Neural cell (in vitro differentiated cells): Measurements from ENCODE around the gene GMDS. TPM values are rescaled to one million over a fixed set of nuclear protein-coding genes. Genes with fewer than 3 reads are reported as not detected.

Source experiments
- H2AFZ ChIP-seq: fragments of 200-600, 300-800 bp; sonication (generic), shearing (Covaris generic); 2 replicates; pipeline ENCODE4 v1.6.0; 2014; ENCODE audit warnings: low read depth, mild to moderate bottlenecking, antibody characterized with exemption, low read length, moderate library complexity
- H3F3A ChIP-seq: fragments of 200-600 bp; shearing (Covaris generic); 2 replicates; pipeline ENCODE4 v1.6.1; 2016; ENCODE audit warnings: mild to moderate bottlenecking, moderate library complexity, mixed read lengths, antibody characterized with exemption, low read length; ENCODE audit not compliant: insufficient read depth, poor library complexity, severe bottlenecking
- H3K27ac ChIP-seq: fragments of 200-600, 300-800 bp; sonication (generic), shearing (Covaris generic); 2 replicates; pipeline ENCODE4 v1.5.1; 2014; ENCODE audit warnings: mild to moderate bottlenecking, low read length, moderate library complexity
- H3K27me3 ChIP-seq: fragments of 300-800, 200-600 bp; sonication (generic), shearing (Covaris generic); 2 replicates; pipeline ENCODE4 v1.6.0; 2014; ENCODE audit warnings: mild to moderate bottlenecking, low read depth, low read length, moderate library complexity; ENCODE audit not compliant: insufficient read depth
- H3K36me3 ChIP-seq: fragments of 300-800, 200-600 bp; sonication (generic), shearing (Covaris generic); 2 replicates; pipeline ENCODE4 v1.5.1; 2014; ENCODE audit warnings: mild to moderate bottlenecking, antibody characterized with exemption, low read length, moderate library complexity; ENCODE audit not compliant: insufficient read depth
- H3K4me2 ChIP-seq: fragments of 300-800, 200-600 bp; sonication (generic), shearing (Covaris generic); 2 replicates; pipeline ENCODE4 v1.6.0; 2014; ENCODE audit warnings: mild to moderate bottlenecking, low read length
- H3K4me3 ChIP-seq: fragments of 300-800, 200-600 bp; sonication (generic), shearing (Covaris generic); 2 replicates; pipeline ENCODE4 v1.5.1; 2014; ENCODE audit warnings: mild to moderate bottlenecking, low read length, moderate library complexity
- H3K79me2 ChIP-seq: fragments of 200-600 bp; shearing (Covaris generic); replicated peaks from 2 replicates; pipeline ENCODE4 v1.6.0; 2014; ENCODE audit warnings: mild to moderate bottlenecking, low read length, moderate library complexity; ENCODE audit not compliant: insufficient read depth
- H3K9ac ChIP-seq: fragments of 300-800, 200-600 bp; sonication (generic), shearing (Covaris generic); 2 replicates; pipeline ENCODE4 v1.6.1; 2016; ENCODE audit warnings: mild to moderate bottlenecking, low read length, mixed read lengths
- H3K9me2 ChIP-seq: fragments of 200-600 bp; shearing (Covaris generic); 2 replicates; pipeline ENCODE4 v1.6.1; 2016; ENCODE audit warnings: mild to moderate bottlenecking, low read length, mixed read lengths; ENCODE audit not compliant: insufficient read depth
- H3K9me3 ChIP-seq: fragments of 200-600, 300-800 bp; sonication (generic), shearing (Covaris generic); 2 replicates; pipeline ENCODE4 v1.6.1; 2016; ENCODE audit warnings: mild to moderate bottlenecking, mixed run types, low read length, moderate library complexity, mixed read lengths
- H4K20me1 ChIP-seq: fragments of 200-600 bp; shearing (Covaris generic); 2 replicates; pipeline ENCODE4 v1.6.1; 2016; ENCODE audit warnings: mild to moderate bottlenecking, mixed run types; ENCODE audit not compliant: insufficient read depth
- EP300 ChIP-seq: fragments of 450-650 bp; conservative IDR thresholded peaks from 2 replicates; pipeline ENCODE4 v1.6.1; 2014; ENCODE audit warnings: antibody characterized with exemption, mild to moderate bottlenecking, moderate library complexity; ENCODE audit not compliant: poor library complexity, severe bottlenecking
- EZH2 ChIP-seq: fragments of 200-600, 300-800 bp; shearing (Covaris generic), sonication (generic); IDR thresholded peaks from 2 replicates; pipeline ENCODE4 v1.6.1; 2014; ENCODE audit warnings: antibody characterized with exemption, low read length, borderline replicate concordance, mild to moderate bottlenecking; ENCODE audit not compliant: insufficient read depth, poor library complexity, severe bottlenecking
- MXI1 ChIP-seq: fragments of 450-650 bp; conservative IDR thresholded peaks from 2 replicates; pipeline ENCODE4 v1.6.1; 2014; ENCODE audit warnings: antibody characterized with exemption, mild to moderate bottlenecking; ENCODE audit not compliant: poor library complexity, severe bottlenecking
- POLR2AphosphoS5 ChIP-seq: IDR thresholded peaks from 2 replicates; pipeline ENCODE4 v1.6.1; 2012
- RAD21 ChIP-seq: fragments of 450-650 bp; conservative IDR thresholded peaks from 2 replicates; pipeline ENCODE4 v1.6.1; 2014; ENCODE audit warnings: antibody characterized with exemption, mild to moderate bottlenecking, moderate library complexity
- SMC3 ChIP-seq: fragments of 450-650 bp; conservative IDR thresholded peaks from 2 replicates; pipeline ENCODE4 v1.6.1; 2014; ENCODE audit warnings: antibody characterized with exemption, mild to moderate bottlenecking, moderate library complexity; ENCODE audit not compliant: poor library complexity
- TAF1 ChIP-seq: IDR thresholded peaks from 2 replicates; pipeline ENCODE4 v1.6.1; 2012; ENCODE audit warnings: low read depth
- polyA plus RNA-seq: library from polyadenylated mRNA; depleted of rRNA; stranded (reverse); fragments of >200 nt; gene quantifications from 2 replicates; pipeline ENCODE4 v1.2.3, GENCODE V29; 2014
- TF ChIP-seq, protein P1 (sequence below): fragments of 450-650 bp; IDR thresholded peaks from 2 replicates; pipeline ENCODE4 v1.5.1; 2014; ENCODE audit warnings: antibody characterized with exemption, mild to moderate bottlenecking, moderate library complexity; ENCODE audit not compliant: poor library complexity, severe bottlenecking
- TF ChIP-seq, protein P2 (sequence below): IDR thresholded peaks from 2 replicates; pipeline ENCODE4 v1.6.1; 2012; ENCODE audit warnings: borderline replicate concordance

Gene GMDS
- polyA plus RNA-seq, 1 donor from 2014 or later = 11.4 TPM

DNA sequence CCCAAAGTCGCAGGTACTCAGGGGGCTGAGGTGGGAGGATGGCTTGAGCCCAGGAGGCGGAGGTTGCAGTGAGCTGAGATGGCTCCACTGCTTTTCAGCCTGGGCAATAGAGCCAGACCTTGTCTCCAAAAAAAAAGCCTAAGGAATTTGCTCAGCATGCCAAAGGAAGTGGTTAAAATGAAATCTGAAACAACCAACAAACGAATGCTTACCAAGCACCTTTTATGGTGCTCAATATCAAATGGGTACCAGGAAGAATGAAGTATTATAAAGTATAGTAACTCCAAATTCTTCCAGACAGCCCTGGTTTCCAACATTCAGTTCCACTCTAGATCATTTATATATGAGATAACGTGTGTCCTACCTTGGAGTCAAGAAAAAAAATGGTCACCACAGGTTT, 14.0 kb downstream of the GMDS start:
- H3K9me2 ChIP-seq = no peaks in the 10 kb centered on the region

DNA sequence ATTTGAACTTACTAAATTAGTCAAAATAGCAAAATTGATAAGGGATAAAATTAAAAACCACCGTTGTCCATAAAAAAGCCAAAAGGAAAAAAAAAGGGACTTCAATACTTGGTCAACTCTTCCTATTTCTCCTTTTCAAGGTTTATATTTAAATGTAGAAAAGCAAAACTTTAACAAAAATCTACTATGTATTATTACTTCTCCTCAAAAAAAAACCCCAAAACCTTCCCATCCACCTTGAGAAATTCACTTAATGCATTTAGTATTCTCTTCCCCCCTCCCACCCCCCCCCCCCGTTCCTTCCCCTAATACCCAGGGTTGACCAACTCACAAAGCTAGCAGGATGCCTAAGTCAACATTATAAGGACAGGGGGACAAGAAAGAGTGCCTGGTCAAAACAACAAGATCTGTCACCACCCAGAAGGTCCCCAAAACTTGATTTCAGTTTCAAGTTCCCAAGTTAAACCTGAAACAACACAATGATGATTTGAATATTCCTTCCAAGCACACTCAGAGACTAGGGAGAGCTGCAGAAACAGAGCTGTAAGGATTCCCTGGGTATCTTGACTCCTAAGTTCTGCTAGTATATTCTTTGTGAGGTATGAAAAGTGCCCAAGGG, 14.6 kb downstream of the GMDS start:
- no peaks in the 10 kb centered on the region for H4K20me1 ChIP-seq
- no peaks in the 10 kb centered on the region for H3K36me3 ChIP-seq
- no peak overlapping the region for H2AFZ ChIP-seq
- H3K27ac ChIP-seq = no peak overlapping the region
- no peaks in the 10 kb centered on the region for H3K9me2 ChIP-seq
- H3K9ac ChIP-seq = no peak overlapping the region
- no peaks in the 10 kb centered on the region for H3K79me2 ChIP-seq
- TF ChIP-seq MXI1 = no peak
- no peak for TF ChIP-seq RAD21
- no peak for TF ChIP-seq EP300
- no peak for TF ChIP-seq POLR2AphosphoS5
- TF ChIP-seq SMC3 = no peak
- no peak for TF ChIP-seq EZH2
- TF ChIP-seq, protein P1, sequence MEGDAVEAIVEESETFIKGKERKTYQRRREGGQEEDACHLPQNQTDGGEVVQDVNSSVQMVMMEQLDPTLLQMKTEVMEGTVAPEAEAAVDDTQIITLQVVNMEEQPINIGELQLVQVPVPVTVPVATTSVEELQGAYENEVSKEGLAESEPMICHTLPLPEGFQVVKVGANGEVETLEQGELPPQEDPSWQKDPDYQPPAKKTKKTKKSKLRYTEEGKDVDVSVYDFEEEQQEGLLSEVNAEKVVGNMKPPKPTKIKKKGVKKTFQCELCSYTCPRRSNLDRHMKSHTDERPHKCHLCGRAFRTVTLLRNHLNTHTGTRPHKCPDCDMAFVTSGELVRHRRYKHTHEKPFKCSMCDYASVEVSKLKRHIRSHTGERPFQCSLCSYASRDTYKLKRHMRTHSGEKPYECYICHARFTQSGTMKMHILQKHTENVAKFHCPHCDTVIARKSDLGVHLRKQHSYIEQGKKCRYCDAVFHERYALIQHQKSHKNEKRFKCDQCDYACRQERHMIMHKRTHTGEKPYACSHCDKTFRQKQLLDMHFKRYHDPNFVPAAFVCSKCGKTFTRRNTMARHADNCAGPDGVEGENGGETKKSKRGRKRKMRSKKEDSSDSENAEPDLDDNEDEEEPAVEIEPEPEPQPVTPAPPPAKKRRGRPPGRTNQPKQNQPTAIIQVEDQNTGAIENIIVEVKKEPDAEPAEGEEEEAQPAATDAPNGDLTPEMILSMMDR = no peak
- TF ChIP-seq, protein P2, sequence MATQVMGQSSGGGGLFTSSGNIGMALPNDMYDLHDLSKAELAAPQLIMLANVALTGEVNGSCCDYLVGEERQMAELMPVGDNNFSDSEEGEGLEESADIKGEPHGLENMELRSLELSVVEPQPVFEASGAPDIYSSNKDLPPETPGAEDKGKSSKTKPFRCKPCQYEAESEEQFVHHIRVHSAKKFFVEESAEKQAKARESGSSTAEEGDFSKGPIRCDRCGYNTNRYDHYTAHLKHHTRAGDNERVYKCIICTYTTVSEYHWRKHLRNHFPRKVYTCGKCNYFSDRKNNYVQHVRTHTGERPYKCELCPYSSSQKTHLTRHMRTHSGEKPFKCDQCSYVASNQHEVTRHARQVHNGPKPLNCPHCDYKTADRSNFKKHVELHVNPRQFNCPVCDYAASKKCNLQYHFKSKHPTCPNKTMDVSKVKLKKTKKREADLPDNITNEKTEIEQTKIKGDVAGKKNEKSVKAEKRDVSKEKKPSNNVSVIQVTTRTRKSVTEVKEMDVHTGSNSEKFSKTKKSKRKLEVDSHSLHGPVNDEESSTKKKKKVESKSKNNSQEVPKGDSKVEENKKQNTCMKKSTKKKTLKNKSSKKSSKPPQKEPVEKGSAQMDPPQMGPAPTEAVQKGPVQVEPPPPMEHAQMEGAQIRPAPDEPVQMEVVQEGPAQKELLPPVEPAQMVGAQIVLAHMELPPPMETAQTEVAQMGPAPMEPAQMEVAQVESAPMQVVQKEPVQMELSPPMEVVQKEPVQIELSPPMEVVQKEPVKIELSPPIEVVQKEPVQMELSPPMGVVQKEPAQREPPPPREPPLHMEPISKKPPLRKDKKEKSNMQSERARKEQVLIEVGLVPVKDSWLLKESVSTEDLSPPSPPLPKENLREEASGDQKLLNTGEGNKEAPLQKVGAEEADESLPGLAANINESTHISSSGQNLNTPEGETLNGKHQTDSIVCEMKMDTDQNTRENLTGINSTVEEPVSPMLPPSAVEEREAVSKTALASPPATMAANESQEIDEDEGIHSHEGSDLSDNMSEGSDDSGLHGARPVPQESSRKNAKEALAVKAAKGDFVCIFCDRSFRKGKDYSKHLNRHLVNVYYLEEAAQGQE = no peak
- TF ChIP-seq TAF1 = no peak
- no peaks in the 10 kb centered on the region for H3K9me3 ChIP-seq
- no peaks in the 10 kb centered on the region for H3K27me3 ChIP-seq
- no peak overlapping the region for H3K4me2 ChIP-seq
- no peaks in the 10 kb centered on the region for H3F3A ChIP-seq
- no peak overlapping the region for H3K4me3 ChIP-seq

More for the DNA sequence above, 14.0 kb downstream of the GMDS start:
- Histone ChIP-seq H3K79me2 (no peaks in the 10 kb centered on the region), H3F3A (no peaks in the 10 kb centered on the region), H3K9ac (no peak overlapping the region), H3K36me3 (no peaks in the 10 kb centered on the region), H4K20me1 (no peaks in the 10 kb centered on the region), H3K27ac (no peak overlapping the region), H3K9me3 (no peaks in the 10 kb centered on the region), H2AFZ (no peak overlapping the region), H3K4me3 (no peak overlapping the region), H3K27me3 (no peaks in the 10 kb centered on the region), H3K4me2 (no peak overlapping the region)
- TF ChIP-seq EP300 (no peak), RAD21 (no peak), EZH2 (no peak)
- TF ChIP-seq, protein P2 = no peak
